Measurements from ENCODE around the gene HEXIM2.

GRCh38 chr17:45197108-45197507, 35.4 kb downstream of the HEXIM2 start:
- TF ChIP-seq GATA2 (IDR thresholded peaks at IDR 0.05; ENCODE audit: low read depth, low read length), result no peak
- TF ChIP-seq GATA3 (IDR thresholded peaks at IDR 0.05; ENCODE audit: low read depth, low read length), result no peak

Measured in SH-SY5Y (cell line).